M059J (cell line): ENCODE measurements around the gene FCGR2B. TPM values are rescaled to one million over a fixed set of nuclear protein-coding genes. Genes with fewer than 3 reads are reported as not detected.

Source experiments
- total RNA-seq: library from RNA; depleted of rRNA; stranded (reverse); fragments of >200 nt; shearing (Covaris generic); gene quantifications from 2 replicates; pipeline ENCODE4 v1.2.3, GENCODE V29; 2014; rRNA removed

Gene FCGR2B
- total RNA-seq, 1 experiment from 2014 or later: not detected

Other genes with a start within 250 kb of the FCGR2B start
- 6.6 and 7.8 TPM in 2 replicates for gene FCGR2A, start 157.7 kb upstream of the FCGR2B start, total RNA-seq
- gene HSPA6, start 138.6 kb upstream of the FCGR2B start, total RNA-seq: 0.15 and 0.44 TPM in 2 replicates
- gene FCGR3A, start 113.3 kb upstream of the FCGR2B start, total RNA-seq: not detected in 2 replicates
- gene FCGR3B, start 32.0 kb upstream of the FCGR2B start, total RNA-seq: 1.0 TPM in 1 of 2 replicates, not detected in the other
- gene FCRLA, start 44.1 kb downstream of the FCGR2B start, total RNA-seq: 1.9 and 2.0 TPM in 2 replicates
- 2.7 and 3.2 TPM in 2 replicates for gene FCRLB, start 58.4 kb downstream of the FCGR2B start, total RNA-seq
- 39.9 and 44.5 TPM in 2 replicates for gene DUSP12, start 86.6 kb downstream of the FCGR2B start, total RNA-seq
- 37.9 and 38.8 TPM in 2 replicates for gene ATF6, start 103.2 kb downstream of the FCGR2B start, total RNA-seq